ENCODE measurements around the gene DNAH1.
A peak's percentile ranks its signal among the peaks of the same experiment; 100 is the strongest.
"Not testable (repeated sequence)": the region's sequence is repeated elsewhere in the genome, so short reads cannot be mapped to it uniquely, and the experiment has no call there.

DNAH1 gene

GRCh38 chr3:52313188-52313773 is 2.8 kb upstream of the DNAH1 start:
- no peak for DNase-seq

DNA sequence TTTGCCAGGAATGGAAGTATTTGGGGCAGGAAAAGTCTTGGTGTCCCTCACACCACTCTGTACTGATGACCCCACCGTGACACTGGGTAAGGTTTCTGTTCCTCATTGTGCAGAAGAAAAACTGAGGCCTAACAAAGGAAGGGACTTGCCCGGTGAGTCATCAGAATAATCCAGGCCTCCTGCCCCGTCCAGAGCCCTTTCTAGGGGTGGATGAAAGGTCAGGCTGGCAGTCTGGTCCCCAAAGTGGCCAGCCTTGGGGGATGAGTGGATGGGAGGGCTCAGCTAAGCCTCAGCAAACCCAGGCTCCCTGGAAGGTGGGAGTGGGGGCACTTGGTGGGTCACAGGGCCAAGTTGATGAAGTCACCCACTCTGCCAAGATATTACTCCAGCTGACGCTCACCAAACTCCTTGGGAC is 2.3 kb upstream of the DNAH1 start:
- no peak for DNase-seq

- no peak for DNase-seq
Measured at GRCh38 chr3:52314489-52314888, 1.6 kb upstream of the DNAH1 start.

GRCh38 chr3:52315006-52315405 is 1.1 kb upstream of the DNAH1 start:
- no peak for DNase-seq

DNA sequence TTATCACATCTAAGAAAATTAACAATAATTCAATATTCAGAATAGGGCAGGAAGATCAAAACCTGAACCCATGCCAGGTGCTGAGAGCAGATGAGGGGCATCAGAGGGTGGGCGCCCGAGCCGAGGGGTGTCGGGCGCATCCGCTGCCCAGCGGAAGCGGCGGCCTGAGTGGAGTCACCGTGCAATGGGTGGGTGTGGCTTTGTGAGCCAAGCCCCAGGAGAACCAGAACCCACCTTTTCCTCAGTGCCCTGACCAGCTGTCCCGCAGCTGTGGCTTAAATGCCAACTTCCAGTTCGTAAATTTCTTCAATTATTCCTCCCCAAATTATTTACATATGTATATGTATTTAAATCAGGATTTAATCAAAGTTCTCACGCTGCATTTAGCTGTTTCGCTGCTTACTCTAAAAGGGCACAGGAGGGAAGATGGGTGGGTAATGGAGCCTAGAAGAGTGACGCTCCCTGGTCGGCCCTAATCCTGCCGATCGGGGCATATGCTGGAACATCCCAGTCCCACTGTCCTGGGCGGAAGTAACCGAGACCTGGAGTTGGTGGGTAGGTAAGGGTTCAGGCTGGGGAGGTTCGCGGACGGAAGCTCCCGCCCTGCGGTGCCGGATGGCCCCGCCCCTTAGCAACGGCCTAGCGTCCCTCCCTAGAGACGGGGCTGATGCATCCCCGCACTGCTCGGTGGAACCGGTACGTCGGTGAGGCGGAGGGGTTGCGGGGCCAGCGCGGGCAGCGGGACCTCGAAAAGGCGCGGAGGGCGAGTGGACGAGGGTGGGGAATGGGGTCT is 1.3 kb downstream of the DNAH1 start:
- DNase-seq: peak; percentile 33

GRCh38 chr3:52318186-52318816 is 2.2 kb downstream of the DNAH1 start:
- no peak for DNase-seq

DNA sequence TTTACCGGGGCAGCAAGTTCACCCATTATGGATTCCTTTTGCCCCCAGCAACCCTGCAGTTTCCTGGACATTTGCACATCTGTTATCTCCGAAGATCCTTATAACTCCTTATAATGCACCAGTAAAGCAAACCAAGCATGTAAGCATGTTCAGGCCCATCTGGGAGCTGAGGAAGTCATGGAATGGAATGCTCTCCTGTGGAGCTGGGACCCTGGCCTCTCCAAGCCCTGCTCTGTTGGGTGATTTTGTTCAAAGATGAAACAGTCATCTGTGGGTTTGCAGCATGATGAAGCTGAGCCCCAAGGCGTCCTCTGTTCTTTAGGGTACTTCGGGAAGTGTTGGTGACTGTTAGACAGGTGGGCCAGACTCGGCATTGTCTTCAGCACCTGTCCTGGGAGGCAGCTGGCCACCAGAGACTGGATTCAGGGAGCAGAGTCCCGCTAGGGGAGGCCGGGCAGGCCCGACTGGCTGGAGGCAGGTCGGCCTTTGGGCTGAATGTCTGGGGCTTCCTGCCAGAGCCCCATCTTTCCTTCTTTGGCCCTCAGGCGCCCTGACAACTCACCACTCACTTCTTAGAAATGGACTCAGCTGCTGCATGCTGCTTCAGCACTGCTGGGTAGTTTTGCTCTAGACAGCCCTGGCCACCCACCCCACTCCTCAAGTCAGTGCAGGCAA is 3.9 kb downstream of the DNAH1 start:
- DNase-seq: no peak

GRCh38 chr3:52321481-52321880 is 5.4 kb downstream of the DNAH1 start:
- no peak for DNase-seq

DNA sequence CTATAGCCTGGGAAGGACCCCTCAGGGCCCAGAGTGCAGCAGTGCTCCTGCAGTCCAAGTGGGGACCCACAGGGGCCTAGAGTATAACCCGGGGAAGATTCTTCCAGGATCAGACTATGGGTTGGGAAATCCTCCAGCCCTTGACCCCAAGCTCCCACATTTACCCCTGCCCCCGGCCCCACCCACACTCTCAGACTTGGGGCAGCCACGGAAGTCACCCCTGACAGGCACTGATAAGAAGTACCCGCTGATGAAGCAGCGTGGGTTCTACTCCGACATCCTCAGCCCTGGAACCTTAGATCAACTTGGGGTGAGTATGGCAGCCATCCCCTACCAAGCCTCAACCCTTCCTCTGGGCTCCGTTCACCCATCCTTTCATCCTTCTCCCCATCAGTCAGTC is 6.3 kb downstream of the DNAH1 start:
- DNase-seq: no peak

DNA sequence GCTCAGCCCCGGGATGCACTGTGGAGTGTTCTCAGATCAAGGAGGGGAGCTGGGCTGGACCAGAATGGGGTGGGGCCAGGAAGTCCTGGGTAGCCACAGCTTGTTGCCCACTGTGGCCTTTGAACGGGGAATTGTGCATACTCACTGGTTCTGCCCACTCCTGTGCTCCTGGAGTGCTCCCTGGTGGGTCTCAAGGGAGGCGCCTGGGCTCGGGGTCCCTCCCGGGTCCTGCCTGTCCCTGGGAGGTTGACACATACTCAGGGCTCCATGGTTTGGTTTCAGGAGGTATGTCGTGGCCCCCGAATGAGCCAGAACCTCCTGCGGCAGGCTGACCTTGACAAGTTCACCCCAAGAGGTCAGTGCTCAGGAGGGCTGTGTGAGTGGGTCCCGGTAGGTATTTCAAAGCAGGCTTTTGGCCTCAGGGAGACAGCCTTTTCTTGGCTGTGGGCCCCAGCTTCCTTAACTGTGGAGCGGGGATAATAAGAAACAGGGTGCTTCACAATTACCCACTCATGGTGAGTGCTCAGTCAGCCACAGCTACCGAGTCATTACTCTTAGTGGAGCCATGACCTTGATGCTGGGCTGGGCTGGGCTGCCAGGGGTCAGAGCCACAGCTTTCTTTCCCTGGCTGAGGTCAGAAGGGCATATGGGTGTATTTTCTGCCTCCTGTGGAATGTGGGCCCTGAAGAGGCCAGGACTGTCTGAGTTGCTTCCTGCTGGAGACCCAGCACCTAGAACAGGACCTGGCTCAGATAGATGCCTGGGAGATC is 7.6 kb downstream of the DNAH1 start:
- no peak for DNase-seq

GRCh38 chr3:52324676-52325075 is 8.6 kb downstream of the DNAH1 start:
- DNase-seq: no peak

GRCh38 chr3:52325686-52326085 is 9.6 kb downstream of the DNAH1 start:
- no peak for DNase-seq

- no peak for DNase-seq
Measured at GRCh38 chr3:52326976-52327375, 10.9 kb downstream of the DNAH1 start.

- DNase-seq: no peak
Measured at GRCh38 chr3:52327486-52328290, 11.6 kb downstream of the DNAH1 start.

GRCh38 chr3:52328536-52329080 is 12.5 kb downstream of the DNAH1 start:
- no peak for DNase-seq

DNA sequence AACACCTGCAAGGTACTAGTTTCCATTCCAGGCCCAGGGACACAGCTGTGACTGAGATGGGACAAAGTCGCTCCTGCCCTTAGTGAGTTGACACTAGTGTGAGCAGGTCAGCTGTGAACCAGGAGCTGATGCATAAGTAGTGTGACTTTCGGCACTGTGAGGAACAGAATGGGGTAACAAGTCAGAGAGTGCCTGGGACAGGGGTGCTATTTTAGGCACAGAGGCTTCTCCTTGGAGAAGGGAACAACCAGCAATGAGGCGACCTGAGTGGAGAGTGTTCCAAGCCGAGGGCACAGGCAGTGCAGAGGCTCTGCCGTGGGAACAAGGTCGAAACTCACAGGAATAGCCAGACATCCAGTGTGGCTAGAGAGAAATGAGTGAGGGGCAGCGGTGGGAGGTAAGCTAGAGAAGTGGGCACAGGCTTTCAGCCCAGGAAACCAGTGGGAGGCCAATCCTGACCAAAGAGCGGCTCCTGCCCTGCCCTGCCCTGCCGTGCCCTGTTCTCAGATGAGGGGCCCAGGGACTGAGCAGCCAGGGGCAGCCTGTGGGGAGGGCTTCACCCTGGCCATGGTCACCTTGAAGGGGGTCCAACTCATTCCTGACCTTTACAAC is 14.2 kb downstream of the DNAH1 start:
- DNase-seq: no peak

DNA sequence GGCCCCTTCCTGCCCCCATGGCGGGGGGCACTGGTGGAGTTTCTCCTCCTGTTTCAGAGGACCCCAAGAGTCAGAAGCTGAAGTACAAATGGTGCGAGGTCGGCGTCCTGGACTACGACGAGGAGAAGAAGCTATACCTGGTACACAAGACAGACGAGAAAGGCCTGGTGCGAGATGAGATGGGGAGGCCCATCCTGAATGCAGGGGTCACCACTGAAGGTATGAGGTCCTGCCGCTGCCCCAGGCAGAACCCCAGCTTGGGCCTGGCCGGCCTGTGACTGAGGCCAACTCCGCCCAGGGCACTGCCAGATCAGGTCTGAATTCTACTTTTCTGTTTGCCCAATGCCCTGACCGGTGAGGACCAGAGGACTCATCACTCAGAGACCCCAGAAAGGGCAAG is 15.0 kb downstream of the DNAH1 start:
- DNase-seq: no peak

GRCh38 chr3:52331906-52332305 is 15.8 kb downstream of the DNAH1 start:
- no peak for DNase-seq

DNA sequence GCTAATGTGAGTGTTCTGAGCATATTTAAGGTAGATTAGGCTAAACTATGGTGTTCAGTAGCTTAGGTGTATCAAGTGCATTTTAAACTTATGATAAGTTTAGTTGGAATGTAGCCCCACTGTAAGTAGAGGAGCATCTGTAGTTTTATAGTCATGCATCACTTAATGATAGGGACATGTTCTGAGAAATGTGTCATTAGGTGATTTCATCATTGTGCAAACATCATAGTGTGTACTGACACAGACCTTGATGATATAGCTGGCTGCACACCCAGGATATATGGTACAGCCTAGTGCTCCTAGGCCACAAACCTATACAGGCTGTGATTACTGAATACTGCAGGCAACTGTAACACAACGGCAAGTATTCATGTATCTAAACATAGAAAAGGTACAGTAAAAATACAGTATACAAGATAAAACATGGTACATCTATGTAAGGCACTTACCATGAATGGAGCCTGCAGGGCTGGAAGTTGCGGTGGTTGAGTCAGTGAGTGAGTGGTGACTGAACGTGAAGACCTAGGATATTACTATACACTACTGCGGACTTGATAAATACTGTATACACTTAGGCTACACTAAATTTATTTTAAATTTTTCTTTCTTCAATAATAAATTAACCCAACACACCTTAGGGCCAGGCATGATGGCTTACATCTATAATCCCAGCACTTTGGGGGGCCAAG is 17.9 kb downstream of the DNAH1 start:
- peak; percentile 13 for DNase-seq

DNA sequence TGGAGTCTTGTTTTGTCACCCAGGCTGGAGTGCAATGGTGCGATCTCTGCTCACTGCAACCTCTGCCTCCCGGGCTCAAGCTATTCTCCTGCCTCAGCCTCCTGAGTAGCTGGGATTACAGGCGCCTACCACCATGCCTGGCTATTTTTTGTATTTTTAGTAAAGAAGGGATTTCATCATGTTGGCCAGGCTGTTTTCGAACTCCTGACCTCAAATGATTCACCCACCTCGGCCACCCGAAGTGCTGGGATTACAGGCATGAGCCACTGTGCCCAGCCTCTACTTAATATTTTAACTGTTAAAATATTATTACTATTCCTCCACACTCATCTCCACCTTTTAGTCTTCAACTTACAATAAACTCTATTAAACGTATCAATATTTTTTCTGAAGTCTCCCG is 22.0 kb downstream of the DNAH1 start:
- DNase-seq: not testable (repeated sequence)

All from fibroblast of skin of abdomen (primary cell).